DND-41 (cell line): ENCODE results near the gene GPN3.

Experiments
- ATAC-seq: fragments of 200-7000 bp; cut with Tn5 transposase; 3 replicates; pipeline ENCODE4 v1.9.1; 2021; ENCODE audit warnings: low read depth; ENCODE audit not compliant: insufficient read depth
- DNase-seq: peaks from one replicate; pipeline ENCODE4 v3.0.0-alpha.2; 2020
- H2AFZ ChIP-seq: 2 replicates; pipeline ENCODE4 v1.6.0; 2012; ENCODE audit warnings: low read depth, low read length
- H3K27ac ChIP-seq: 2 replicates; pipeline ENCODE4 v1.5.1; 2012; ENCODE audit warnings: low read length, inconsistent platforms
- H3K27me3 ChIP-seq: fragments of 200-600 bp; sonication (generic); 2 replicates; pipeline ENCODE4 v1.6.0; 2012; ENCODE audit warnings: low read length, mild to moderate bottlenecking, inconsistent platforms; ENCODE audit not compliant: insufficient read depth, poor library complexity
- H3K36me3 ChIP-seq: 2 replicates; pipeline ENCODE4 v1.5.1; 2012; ENCODE audit warnings: low read length, inconsistent platforms; ENCODE audit not compliant: insufficient read depth
- H3K4me1 ChIP-seq: 2 replicates; pipeline ENCODE4 v1.5.1; 2012; ENCODE audit warnings: mild to moderate bottlenecking, low read length; ENCODE audit not compliant: insufficient read depth
- H3K4me2 ChIP-seq: 2 replicates; pipeline ENCODE4 v1.6.0; 2012; ENCODE audit warnings: mild to moderate bottlenecking, moderate library complexity, low read length, inconsistent platforms; ENCODE audit not compliant: insufficient read depth
- H3K4me3 ChIP-seq, 2 experiments: fragments of 200-600 bp in 1 of 2; shearing (Covaris generic) in 1 of 2; 2 replicates each; pipeline ENCODE4 v1.5.1; 2012 to 2016; ENCODE audit warnings: inconsistent platforms in 2 of 2, low read length in 2 of 2, mild to moderate bottlenecking in 2 of 2, low read depth in 1 of 2, moderate library complexity in 1 of 2
- H3K79me2 ChIP-seq: 2 replicates; pipeline ENCODE4 v1.6.0; 2012; ENCODE audit warnings: low read length, inconsistent platforms; ENCODE audit not compliant: insufficient read depth
- H3K9ac ChIP-seq: 2 replicates; pipeline ENCODE4 v1.6.0; 2012; ENCODE audit warnings: low read depth, mild to moderate bottlenecking, inconsistent platforms, low read length, moderate library complexity
- H3K9me3 ChIP-seq: 2 replicates; pipeline ENCODE4 v1.5.1; 2012; ENCODE audit warnings: low read length, moderate library complexity, mild to moderate bottlenecking, inconsistent platforms; ENCODE audit not compliant: insufficient read depth, severe bottlenecking
- H4K20me1 ChIP-seq: 2 replicates; pipeline ENCODE4 v1.6.0; 2012; ENCODE audit warnings: low read length; ENCODE audit not compliant: insufficient read depth
- CTCF ChIP-seq: IDR thresholded peaks from 2 replicates; pipeline ENCODE4 v1.5.1; 2012; ENCODE audit warnings: borderline replicate concordance, low read length, moderate library complexity, mild to moderate bottlenecking; ENCODE audit not compliant: poor library complexity, severe bottlenecking; ENCODE audit errors: extremely low read depth
- EZH2 ChIP-seq: IDR thresholded peaks from 3 replicates; pipeline ENCODE4 v1.6.1; 2012; ENCODE audit warnings: borderline replicate concordance, low read depth, mild to moderate bottlenecking, moderate library complexity, low read length, inconsistent platforms; ENCODE audit not compliant: severe bottlenecking

The GPN3 gene

GRCh38 chr12:110458756-110459155 lies 9.3 kb downstream of the GPN3 start:
- Histone ChIP-seq H3K4me2 (no peak overlapping the region), H3K27ac (no peak overlapping the region), H3K4me3 (no peak overlapping the region), H3K27me3 (no peaks in the 10 kb centered on the region), H2AFZ (no peak overlapping the region), H3K9ac (no peak overlapping the region), H3K4me1 (no peaks in the 10 kb centered on the region), H4K20me1 (no peaks in the 10 kb centered on the region), H3K36me3 (peaks cover 75% of the 10 kb centered on the region), H3K79me2 (peaks cover 24% of the 10 kb centered on the region), H3K9me3 (no peaks in the 10 kb centered on the region)
- TF ChIP-seq EZH2 (no peak), CTCF (no peak)
- DNase-seq = no peak
- no peak for ATAC-seq

DNA sequence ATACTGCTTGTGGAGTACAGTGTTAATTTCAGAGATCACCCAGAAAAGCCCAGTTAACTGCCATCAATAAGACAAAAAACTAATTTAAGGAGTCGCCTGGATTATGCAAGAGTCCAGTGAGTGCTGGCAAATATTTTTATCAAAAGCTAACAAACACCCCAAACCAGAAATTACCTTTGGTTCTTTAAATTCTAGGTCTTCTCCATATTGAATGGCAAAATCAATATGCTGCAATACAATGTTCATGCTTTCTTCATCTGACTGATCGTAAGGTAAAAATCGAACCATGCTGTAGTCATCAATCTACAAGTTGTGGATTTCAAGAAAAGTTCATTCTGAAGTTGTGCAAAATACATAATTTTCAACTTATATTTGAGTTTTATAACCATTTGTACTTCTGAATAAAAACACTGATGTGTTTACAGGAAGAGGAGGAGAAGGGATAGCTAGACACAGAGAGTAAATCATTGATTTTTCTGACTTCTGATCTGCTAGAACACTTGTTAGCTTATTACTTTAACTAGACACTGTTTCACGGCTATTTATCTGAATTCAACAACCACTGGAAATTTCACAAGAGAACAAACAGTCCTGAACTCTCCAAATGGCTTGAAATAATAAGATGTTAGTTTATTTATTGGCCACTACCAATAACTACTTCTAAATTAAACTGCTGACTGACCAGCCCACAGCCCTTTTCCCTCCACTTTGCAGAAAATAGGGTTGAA lies 14.3 kb downstream of the GPN3 start:
- Histone ChIP-seq H3K79me2 (peaks cover 14% of the 10 kb centered on the region), H3K9me3 (no peaks in the 10 kb centered on the region), H3K27ac (no peak overlapping the region), H3K27me3 (no peaks in the 10 kb centered on the region), H2AFZ (no peak overlapping the region), H3K9ac (no peak overlapping the region), H3K36me3 (peaks cover 76% of the 10 kb centered on the region), H3K4me2 (no peak overlapping the region), H3K4me3 (no peak overlapping the region), H4K20me1 (no peaks in the 10 kb centered on the region), H3K4me1 (peaks cover 15% of the 10 kb centered on the region)
- no peak for ATAC-seq
- no peak for DNase-seq
- TF ChIP-seq EZH2 = no peak
- no peak for TF ChIP-seq CTCF

DNA sequence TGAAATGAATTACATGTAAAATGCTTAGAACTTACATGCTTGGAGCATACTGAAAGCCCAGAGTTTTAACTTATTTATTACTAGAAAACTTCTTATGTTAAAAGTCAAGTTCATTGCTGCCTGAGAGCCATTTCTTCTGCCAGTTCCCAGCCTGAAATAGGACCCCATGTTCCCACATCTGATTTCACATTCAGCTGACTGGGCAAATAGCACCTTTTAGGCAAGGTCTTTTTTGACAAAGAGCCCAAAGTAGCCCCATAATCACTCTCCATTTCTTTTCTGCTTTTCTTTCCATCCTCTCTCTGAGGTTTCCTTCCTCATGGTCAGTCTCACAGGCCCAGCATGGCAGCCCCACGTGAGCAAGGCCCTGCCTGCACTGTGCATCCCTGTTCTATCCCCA lies 16.8 kb downstream of the GPN3 start:
- Histone ChIP-seq H3K4me3 (no peak overlapping the region), H2AFZ (peak overlapping the region; percentile 79), H3K27ac (peak overlapping the region; percentile 34; the same call in 1 of the 2 replicates), H4K20me1 (peaks cover 10% of the 10 kb centered on the region; the same call in 1 of the 2 replicates), H3K4me2 (no peak overlapping the region), H3K9ac (no peak overlapping the region), H3K36me3 (peaks cover 78% of the 10 kb centered on the region), H3K27me3 (no peaks in the 10 kb centered on the region), H3K79me2 (peaks cover 38% of the 10 kb centered on the region), H3K9me3 (no peaks in the 10 kb centered on the region), H3K4me1 (peaks cover 32% of the 10 kb centered on the region)
- DNase-seq (no peak), ATAC-seq (no peak)
- TF ChIP-seq CTCF = no peak
- no peak for TF ChIP-seq EZH2
